ENCODE measurements around the gene REV3L.
"Not testable (repeated sequence)": the region's sequence is repeated elsewhere in the genome, so short reads cannot be mapped to it uniquely, and the experiment has no call there.

The REV3L gene

DNA sequence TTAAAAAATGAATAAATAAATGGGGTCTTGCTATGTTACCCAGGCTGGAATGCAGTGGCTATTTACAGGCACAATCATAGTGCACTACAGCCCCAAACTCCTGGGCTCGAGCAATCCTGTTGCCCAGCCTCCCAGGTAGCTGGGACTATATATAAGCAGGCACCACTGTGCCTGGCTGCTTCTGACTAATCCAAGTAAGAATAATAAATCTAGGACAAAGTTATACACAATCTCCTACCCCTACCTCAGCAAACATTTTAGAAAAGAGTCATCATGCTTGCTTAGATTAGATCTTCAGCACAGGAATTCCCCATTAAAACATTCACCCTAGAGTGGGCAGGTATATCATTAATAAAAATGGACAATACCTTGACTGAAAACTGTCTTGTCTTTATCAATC, 124.6 kb downstream of the REV3L start:
- no peak for DNase-seq (ENCODE audit: low read depth)

DNA sequence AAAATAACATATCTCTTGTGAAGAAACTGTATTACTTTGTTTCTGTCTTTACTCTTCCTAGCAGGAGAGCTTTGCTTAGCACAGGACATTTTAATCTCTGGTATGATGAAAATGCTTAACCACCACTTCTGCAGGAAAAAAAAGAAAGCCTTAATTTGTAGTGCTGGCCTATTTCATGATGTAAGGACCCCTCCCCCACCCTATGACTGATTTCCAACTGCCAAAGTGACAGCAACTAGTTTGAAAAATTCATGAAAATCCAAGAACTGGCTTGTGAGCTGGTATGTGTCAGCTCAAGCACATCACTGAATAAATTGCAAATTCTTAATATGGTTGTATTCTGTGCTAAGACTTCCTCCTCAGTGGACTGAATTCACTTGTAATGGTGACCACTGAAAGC, 125.3 kb downstream of the REV3L start:
- no peak for DNase-seq (ENCODE audit: low read depth)

DNA sequence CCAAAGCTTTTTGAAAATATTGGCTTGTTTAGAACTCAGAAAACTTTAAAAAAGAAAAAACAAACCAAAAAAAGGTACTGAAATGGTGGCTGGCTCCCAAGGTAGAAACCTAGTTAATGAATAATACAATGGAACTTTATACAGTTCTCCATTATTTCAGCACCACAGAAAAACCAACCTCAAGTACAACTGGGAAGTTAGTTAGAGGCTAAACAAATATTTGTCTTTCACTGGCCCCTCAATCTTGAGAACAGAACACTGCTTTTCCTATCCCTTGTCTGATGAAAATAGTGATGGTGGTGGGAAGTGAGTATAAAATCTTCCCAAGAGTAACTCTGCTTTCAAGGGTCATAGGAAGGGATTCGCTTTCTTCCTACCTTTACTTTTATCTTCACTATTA, 126.5 kb downstream of the REV3L start:
- DNase-seq (ENCODE audit: low read depth): no peak

GRCh38 chr6:111354758-111355555, 128.1 kb downstream of the REV3L start:
- DNase-seq (ENCODE audit: low read depth): no peak

DNA sequence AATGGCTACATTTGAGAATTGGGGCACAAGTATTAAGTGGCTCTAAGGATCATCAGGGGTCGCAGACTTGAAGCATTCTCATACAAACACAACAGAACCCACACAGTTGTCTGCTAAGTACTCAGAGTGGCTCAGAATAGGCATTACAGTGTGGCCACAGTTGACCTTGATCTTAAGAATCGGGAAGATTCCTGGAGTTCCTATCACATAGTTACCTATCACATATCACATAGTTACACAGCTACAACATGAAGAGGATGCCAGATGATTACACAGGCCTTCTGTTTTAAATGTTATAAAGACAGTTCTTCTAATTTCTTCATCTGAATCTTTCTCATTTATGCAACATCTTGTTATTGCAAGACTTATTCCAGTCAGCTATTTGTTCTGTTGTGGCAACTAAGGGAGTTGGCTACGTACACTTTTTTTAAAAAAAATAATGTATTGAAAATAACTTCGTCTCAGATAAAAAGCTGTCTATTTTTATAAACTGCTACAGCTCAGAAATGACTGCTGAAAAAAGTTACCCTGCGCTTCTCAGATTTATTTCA, 129.0 kb downstream of the REV3L start:
- no peak for DNase-seq (ENCODE audit: low read depth)

GRCh38 chr6:111347589-111347988, 135.4 kb downstream of the REV3L start:
- no peak for DNase-seq (ENCODE audit: low read depth)

DNA sequence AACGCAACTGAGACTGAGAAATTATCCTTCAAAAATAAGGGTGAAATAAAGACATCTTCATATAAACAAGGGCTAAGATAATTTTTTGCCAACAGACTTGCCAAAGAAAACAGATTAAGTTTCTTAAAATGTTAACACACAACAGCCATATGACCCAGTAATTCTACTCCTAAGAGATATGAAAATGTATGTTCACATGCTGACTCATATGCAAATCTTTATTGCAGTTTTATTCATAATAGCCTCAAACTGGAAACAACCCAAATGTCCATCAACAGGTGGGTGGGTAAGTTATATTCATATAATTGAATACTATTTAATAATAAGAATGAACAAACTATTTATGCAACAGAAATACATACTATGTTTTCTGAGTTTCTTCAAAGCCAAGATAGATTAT, 140.1 kb downstream of the REV3L start:
- no peak for DNase-seq (ENCODE audit: low read depth)

DNA sequence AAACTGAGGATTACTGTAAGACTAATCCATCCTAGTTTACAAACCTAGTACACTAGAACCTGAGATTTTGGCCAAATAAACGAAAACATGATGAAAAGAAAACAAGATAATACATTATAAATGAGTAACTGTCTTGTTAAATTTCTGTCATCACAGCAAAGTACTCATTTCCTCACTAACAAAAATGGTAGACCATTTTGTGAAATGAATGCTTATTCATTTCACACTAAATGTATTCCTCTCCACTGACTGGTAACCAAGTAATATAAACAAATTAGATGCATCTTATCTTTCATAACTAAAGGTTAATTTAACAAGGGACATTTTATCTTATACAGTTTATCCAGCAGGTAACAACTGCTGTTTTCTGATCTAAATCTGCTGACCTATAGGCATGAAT, 143.7 kb downstream of the REV3L start:
- DNase-seq (ENCODE audit: low read depth): no peak

- DNase-seq (ENCODE audit: low read depth): no peak
Measured at GRCh38 chr6:111338843-111339242, 144.2 kb downstream of the REV3L start.

- DNase-seq (ENCODE audit: low read depth): no peak
Measured at GRCh38 chr6:111337829-111338236, 145.2 kb downstream of the REV3L start.

DNA sequence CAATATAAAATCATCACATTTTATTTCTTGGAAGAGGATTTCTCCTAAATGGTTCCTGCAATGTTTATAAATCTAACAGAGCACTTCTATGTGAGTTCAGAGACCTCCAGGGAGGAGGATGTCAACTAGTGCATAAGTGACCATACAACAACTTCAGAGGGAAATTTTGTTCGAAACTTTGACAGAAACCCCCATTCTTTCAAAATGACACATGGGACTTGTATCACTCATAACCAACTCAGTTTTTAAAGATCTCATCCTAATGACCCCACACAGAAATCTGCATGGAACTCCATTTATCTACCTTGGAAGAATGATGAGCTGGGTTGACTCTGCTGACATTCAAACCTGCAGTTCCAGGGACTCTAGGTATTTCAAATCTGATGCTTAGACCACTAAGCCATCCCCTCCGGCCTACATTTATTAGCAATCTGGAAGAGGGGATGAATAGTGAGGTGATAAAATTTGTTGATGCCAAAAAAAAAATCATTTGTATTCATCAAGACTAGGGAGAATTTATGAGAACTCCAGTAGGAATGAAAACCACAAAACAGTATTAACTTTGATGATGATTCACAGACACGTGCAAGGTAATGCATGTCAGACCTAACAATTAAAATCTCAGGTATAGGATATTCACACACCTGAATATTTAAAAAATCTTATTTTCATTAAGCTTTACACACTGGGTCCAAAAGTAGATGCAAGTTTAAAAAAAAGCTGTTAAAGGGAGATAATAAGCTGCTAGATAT, 153.0 kb downstream of the REV3L start:
- no peak for DNase-seq (ENCODE audit: low read depth)

DNA sequence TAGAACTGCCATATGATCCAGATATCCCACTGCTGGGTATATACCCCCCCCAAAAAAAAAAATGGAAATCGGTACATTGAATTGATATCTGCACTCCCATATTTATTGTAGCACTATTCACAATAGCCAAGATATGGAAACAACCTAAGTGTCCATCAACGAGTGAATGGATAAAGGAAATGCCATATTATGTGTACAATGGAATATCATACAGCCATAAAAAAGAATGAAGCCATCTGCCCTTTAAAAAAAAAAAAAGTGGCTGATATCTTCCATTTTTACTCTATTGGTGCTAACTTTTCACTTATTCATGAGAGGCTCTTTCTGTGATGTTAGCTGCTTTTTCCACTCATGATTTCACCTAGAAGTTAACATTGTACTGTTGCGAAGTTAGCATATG, 156.5 kb downstream of the REV3L start:
- DNase-seq (ENCODE audit: low read depth): no peak

DNA sequence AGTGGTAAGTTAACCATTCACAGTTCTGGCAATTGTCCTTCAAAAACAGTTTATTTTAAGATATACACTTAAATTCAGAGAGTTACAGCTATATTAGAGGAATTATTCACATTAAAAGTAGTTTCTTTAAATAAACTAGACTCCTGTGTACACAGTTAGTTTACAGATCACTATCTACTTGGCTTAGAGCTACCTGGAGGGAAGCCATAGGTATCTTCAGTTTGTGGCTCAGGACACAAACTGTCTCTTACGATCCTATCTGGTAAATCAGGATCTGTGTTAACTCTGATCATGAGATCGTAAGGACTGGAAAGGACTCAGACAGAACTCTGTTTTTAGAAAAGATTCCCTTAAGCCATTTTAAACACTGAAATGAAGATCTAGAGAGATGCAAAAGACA, 160.9 kb downstream of the REV3L start:
- no peak for DNase-seq (ENCODE audit: low read depth)

DNA sequence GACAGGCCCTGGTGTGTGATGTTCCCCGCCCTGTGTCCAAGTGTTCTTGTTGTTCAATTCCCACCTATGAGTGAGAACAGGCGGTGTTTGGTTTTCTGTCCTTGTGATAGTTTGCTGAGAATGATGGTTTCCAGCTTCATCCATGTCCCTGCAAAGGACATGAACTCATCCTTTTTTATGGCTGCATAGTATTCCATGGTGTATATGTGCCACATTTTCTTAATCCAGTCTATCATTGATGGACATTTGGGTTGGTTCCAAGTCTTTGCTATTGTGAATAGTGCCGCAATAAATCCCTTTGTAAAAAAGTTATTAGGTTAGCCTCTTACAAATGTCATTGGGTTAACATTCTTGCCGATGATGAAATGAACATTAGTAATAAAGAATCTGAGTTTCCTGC, 175.1 kb downstream of the REV3L start:
- not testable (repeated sequence) for DNase-seq (ENCODE audit: low read depth)

DNA sequence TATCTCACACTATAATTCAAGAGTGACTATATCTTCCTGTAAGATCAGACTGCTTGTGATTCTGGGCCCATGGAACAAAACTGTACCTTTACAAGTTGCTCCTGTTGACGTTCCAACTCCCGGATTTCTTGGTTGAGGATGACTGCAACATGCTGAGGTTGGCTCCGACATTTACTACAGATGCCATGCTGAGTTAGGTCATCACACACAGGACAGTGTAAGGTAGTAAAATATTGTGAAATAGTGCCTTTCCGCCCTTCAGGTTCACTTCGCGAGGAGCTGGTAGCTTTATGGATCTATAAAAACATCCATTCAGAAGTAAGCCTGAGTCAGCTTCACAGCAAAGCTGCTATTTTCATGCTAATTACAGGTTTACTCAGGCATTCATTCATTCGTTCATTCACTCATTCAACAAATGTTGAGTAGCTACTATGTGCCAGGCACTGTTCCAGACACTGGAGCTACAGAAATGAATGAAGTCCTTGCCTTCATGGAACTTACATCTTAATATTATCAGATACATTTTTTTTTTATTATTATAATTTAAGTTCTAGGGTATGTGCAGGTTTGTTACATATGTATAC, 175.7 kb downstream of the REV3L start:
- no peak for DNase-seq (ENCODE audit: low read depth)

GRCh38 chr6:111306104-111306888, 176.7 kb downstream of the REV3L start:
- no peak for DNase-seq (ENCODE audit: low read depth)

- no peak for DNase-seq (ENCODE audit: low read depth)
Measured at GRCh38 chr6:111301946-111302345, 181.1 kb downstream of the REV3L start.

DNA sequence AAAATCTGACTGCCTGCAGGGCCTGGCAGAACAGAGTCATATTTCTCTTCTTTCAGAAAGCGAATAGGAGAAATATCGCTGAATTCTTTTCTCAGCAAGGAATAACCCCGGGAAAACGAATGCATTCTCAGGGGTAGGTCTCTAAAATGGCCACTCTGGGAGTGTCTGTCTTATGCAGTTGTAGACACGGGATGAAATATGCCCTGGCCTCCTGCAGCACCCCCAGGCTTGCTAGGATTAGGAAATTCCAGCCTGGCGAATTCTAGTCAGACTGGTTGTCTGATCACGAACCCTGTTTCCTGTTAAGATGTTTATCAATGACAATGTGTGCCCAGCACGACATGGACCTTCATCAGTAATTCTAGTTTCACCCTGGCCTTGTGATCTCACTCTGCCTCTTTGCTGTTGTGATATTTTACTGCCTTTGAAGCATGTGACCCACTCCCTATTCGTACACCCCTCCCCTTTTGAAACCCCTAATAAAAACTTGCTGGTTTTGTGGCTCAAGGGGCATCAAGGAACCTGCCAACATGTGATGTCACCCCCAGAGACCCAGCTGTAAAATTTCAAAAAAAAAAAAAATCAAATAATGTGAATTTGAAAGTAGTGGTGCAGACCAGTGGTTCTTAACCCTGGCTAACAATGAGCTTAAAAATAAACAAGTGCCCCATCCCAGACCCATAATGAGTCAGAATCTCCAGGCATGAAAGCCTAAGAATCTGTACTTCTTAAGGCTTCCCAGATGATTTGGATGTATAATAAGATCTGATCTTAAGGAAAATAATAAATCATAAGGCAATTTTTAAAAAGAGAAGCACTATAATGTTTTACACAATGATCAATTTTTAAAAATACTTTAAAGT, 181.8 kb downstream of the REV3L start:
- not testable (repeated sequence) for DNase-seq (ENCODE audit: low read depth)

- DNase-seq (ENCODE audit: low read depth): no peak
Measured at GRCh38 chr6:111297776-111298175, 185.2 kb downstream of the REV3L start.

DNA sequence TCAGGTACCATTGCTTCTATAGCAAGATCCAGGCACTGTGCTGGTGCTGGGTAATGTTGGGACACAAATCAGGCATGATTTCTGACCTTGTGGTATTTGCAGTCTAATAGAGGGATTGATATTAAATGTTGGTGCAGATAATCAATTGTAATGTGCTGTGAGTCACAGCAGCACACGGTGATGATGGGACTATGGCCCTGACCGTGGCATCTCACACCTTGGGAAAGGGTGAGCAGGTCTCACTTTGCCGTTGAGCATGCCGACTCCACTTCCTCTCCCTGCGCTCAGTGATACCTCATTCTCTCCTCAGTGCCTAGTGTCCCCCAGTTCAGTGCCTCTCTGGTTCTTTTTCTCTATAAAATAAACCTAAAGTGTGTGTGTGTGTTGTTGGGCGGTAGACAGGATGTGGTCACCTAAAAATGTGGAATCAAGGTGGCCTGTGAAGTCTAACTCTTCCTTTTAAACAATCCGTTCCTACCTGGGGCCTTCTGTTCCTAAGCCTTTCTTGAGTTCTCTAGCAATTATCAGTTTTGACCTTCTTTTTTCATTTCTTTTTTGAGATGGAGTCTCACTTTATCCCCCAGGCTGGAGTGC, 188.5 kb downstream of the REV3L start:
- DNase-seq (ENCODE audit: low read depth): no peak

Data from stimulated activated CD8-positive, alpha-beta memory T cell treated with anti-CD3 and anti-CD28 coated beads, Interleukin-7, amount 100 ng/mL, for 24 hours (primary cell).